Mesendoderm (in vitro differentiated cells): ENCODE data around the gene SEMA3B.

ENCODE experiments used
- DNase-seq: peaks from one replicate; pipeline ENCODE4 v3.0.0; 2013
- H2AK5ac ChIP-seq: 2 replicates; pipeline ENCODE4 v1.6.1; 2013; ENCODE audit warnings: low read length, inconsistent platforms
- H2BK120ac ChIP-seq: 2 replicates; pipeline ENCODE4 v1.6.1; 2013; ENCODE audit warnings: low read depth, mild to moderate bottlenecking, low read length, moderate library complexity, mixed read lengths
- H2BK15ac ChIP-seq: replicated peaks from 2 replicates; pipeline ENCODE4 v1.6.1; 2013; ENCODE audit warnings: low read depth, mild to moderate bottlenecking, moderate library complexity
- H2BK5ac ChIP-seq: 2 replicates; pipeline ENCODE4 v1.6.1; 2013; ENCODE audit warnings: low read length, inconsistent platforms
- H3K18ac ChIP-seq: 2 replicates; pipeline ENCODE4 v1.6.1; 2013; ENCODE audit warnings: mild to moderate bottlenecking, low read length, mixed read lengths
- H3K23ac ChIP-seq: one replicate; pipeline ENCODE4 v1.6.1; 2013; ENCODE audit warnings: low read length
- H3K27ac ChIP-seq: 2 replicates; pipeline ENCODE4 v1.5.1; 2013; ENCODE audit warnings: low read depth, mild to moderate bottlenecking, inconsistent platforms, low read length, moderate library complexity
- H3K27me3 ChIP-seq: 2 replicates; pipeline ENCODE4 v1.6.1; 2013; ENCODE audit warnings: low read length, control low read depth, mild to moderate bottlenecking, inconsistent platforms; ENCODE audit not compliant: insufficient read depth, poor library complexity
- H3K36me3 ChIP-seq: 2 replicates; pipeline ENCODE4 v1.6.1; 2013; ENCODE audit warnings: low read length, inconsistent platforms; ENCODE audit not compliant: control insufficient read depth, insufficient read depth
- H3K4ac ChIP-seq: one replicate; pipeline ENCODE4 v1.6.1; 2013; ENCODE audit warnings: low read depth, mild to moderate bottlenecking, low read length, moderate library complexity
- H3K4me1 ChIP-seq: 2 replicates; pipeline ENCODE4 v1.6.1; 2013; ENCODE audit warnings: low read depth, low read length, inconsistent platforms; ENCODE audit not compliant: control insufficient read depth
- H3K4me2 ChIP-seq: 2 replicates; pipeline ENCODE4 v1.6.1; 2013; ENCODE audit warnings: low read length
- H3K4me3 ChIP-seq: 2 replicates; pipeline ENCODE4 v1.5.1; 2013; ENCODE audit warnings: mild to moderate bottlenecking, low read length
- H3K56ac ChIP-seq: one replicate; pipeline ENCODE4 v1.6.1; 2013; ENCODE audit warnings: low read length
- H3K79me1 ChIP-seq: 2 replicates; pipeline ENCODE4 v1.6.1; 2013; ENCODE audit warnings: low read length, inconsistent platforms
- H3K79me2 ChIP-seq: 2 replicates; pipeline ENCODE4 v1.6.1; 2013; ENCODE audit warnings: mild to moderate bottlenecking, low read length; ENCODE audit not compliant: control insufficient read depth, insufficient read depth
- H3K9ac ChIP-seq: 2 replicates; pipeline ENCODE4 v1.6.1; 2013; ENCODE audit warnings: low read length, inconsistent platforms
- H4K5ac ChIP-seq: one replicate; pipeline ENCODE4 v1.6.1; 2013; ENCODE audit warnings: low read length
- H4K8ac ChIP-seq: one replicate; pipeline ENCODE4 v1.6.1; 2013; ENCODE audit warnings: low read depth, mild to moderate bottlenecking, control low read depth, low read length, moderate library complexity
- WGBS: extraction: QIAGEN DNeasy Blood & Tissue Kit; methylation state at CpG from one replicate; pipeline ENCODE4 v1.1.7; 2013; ENCODE audit warnings: low lambda C conversion rate, missing lambda C conversion rate; ENCODE audit not compliant: insufficient coverage; ENCODE audit errors: extremely low coverage; 5-methylcytosine and 5-hydroxymethylcytosine counted together

The SEMA3B gene

GRCh38 chr3:50323092-50323600, 54.2 kb downstream of the SEMA3B start:
- Histone ChIP-seq H3K27ac (no peak overlapping the region), H3K36me3 (peaks cover 11% of the 10 kb centered on the region)
- no CpG with 5 or more reads among the region's 4 CpGs for WGBS

GRCh38 chr3:50323614-50324199, 54.8 kb downstream of the SEMA3B start:
- Histone ChIP-seq H3K4ac (no peak overlapping the region), H3K56ac (peak overlapping the region; percentile 96), H3K79me2 (peaks cover 32% of the 10 kb centered on the region), H4K8ac (no peak overlapping the region), H3K27me3 (no peaks in the 10 kb centered on the region), H3K36me3 (peaks cover 9% of the 10 kb centered on the region), H2BK120ac (no peak overlapping the region), H3K18ac (no peak overlapping the region), H2AK5ac (no peak overlapping the region), H2BK5ac (no peak overlapping the region), H3K27ac (no peak overlapping the region), H3K9ac (peak overlapping the region; percentile 3), H3K23ac (no peak overlapping the region), H3K4me1 (peaks cover 14% of the 10 kb centered on the region), H3K4me3 (no peak overlapping the region), H4K5ac (no peak overlapping the region), H2BK15ac (no peak overlapping the region), H3K79me1 (peaks cover 23% of the 10 kb centered on the region), H3K4me2 (no peak overlapping the region)
- DNase-seq = no peak
- WGBS = no CpG with 5 or more reads among the region's 5 CpGs

More at GRCh38 chr3:50323092-50323600, 54.2 kb downstream of the SEMA3B start:
- Histone ChIP-seq H3K4ac (no peak overlapping the region), H2AK5ac (no peak overlapping the region), H2BK5ac (peak overlapping the region; percentile 35), H2BK120ac (no peak overlapping the region), H4K8ac (no peak overlapping the region), H3K56ac (peak overlapping the region; percentile 96), H3K79me1 (peaks cover 26% of the 10 kb centered on the region), H3K4me3 (no peak overlapping the region), H3K27me3 (no peaks in the 10 kb centered on the region), H3K4me2 (no peak overlapping the region), H4K5ac (no peak overlapping the region), H3K79me2 (peaks cover 36% of the 10 kb centered on the region), H2BK15ac (no peak overlapping the region), H3K9ac (peak overlapping the region; percentile 97), H3K18ac (no peak overlapping the region), H3K23ac (no peak overlapping the region), H3K4me1 (peaks cover 14% of the 10 kb centered on the region)
- DNase-seq = no peak

- Histone ChIP-seq H2BK15ac (no peak overlapping the region), H3K36me3 (peaks cover 8% of the 10 kb centered on the region), H3K4ac (no peak overlapping the region), H3K27me3 (no peaks in the 10 kb centered on the region), H2BK5ac (no peak overlapping the region), H3K79me1 (peaks cover 18% of the 10 kb centered on the region), H3K4me2 (no peak overlapping the region), H3K4me1 (peaks cover 14% of the 10 kb centered on the region), H3K23ac (no peak overlapping the region), H3K4me3 (no peak overlapping the region), H3K56ac (peak overlapping the region; percentile 35), H3K9ac (peak overlapping the region; percentile 2), H3K27ac (no peak overlapping the region), H2BK120ac (no peak overlapping the region), H4K5ac (no peak overlapping the region), H4K8ac (no peak overlapping the region), H3K18ac (no peak overlapping the region), H2AK5ac (peak overlapping the region; percentile 20), H3K79me2 (peaks cover 24% of the 10 kb centered on the region)
- WGBS = no CpG with 5 or more reads among the region's 4 CpGs
- DNase-seq = peak; percentile 93
Observed at GRCh38 chr3:50324351-50325112, 55.6 kb downstream of the SEMA3B start.

GRCh38 chr3:50325113-50325480, 56.1 kb downstream of the SEMA3B start:
- no peak overlapping the region for H3K9ac ChIP-seq
- DNase-seq = no peak
- no peak overlapping the region for H2BK120ac ChIP-seq
- no peak overlapping the region for H4K8ac ChIP-seq
- peaks cover 12% of the 10 kb centered on the region for H3K79me1 ChIP-seq
- no peak overlapping the region for H2AK5ac ChIP-seq
- no CpG with 5 or more reads among the region's 2 CpGs for WGBS
- no peak overlapping the region for H3K18ac ChIP-seq
- peaks cover 6% of the 10 kb centered on the region for H3K36me3 ChIP-seq
- no peak overlapping the region for H3K23ac ChIP-seq
- no peak overlapping the region for H3K4me3 ChIP-seq
- no peaks in the 10 kb centered on the region for H3K27me3 ChIP-seq
- H2BK5ac ChIP-seq = no peak overlapping the region
- no peak overlapping the region for H3K4me2 ChIP-seq
- no peak overlapping the region for H3K4ac ChIP-seq
- peaks cover 19% of the 10 kb centered on the region for H3K79me2 ChIP-seq
- H2BK15ac ChIP-seq = no peak overlapping the region
- H3K56ac ChIP-seq = no peak overlapping the region
- peaks cover 11% of the 10 kb centered on the region for H3K4me1 ChIP-seq
- no peak overlapping the region for H3K27ac ChIP-seq
- H4K5ac ChIP-seq = no peak overlapping the region

- Histone ChIP-seq H2BK5ac (no peak overlapping the region), H3K18ac (no peak overlapping the region), H3K4ac (no peak overlapping the region), H3K36me3 (peaks cover 8% of the 10 kb centered on the region), H3K79me1 (peaks cover 8% of the 10 kb centered on the region), H3K79me2 (peaks cover 14% of the 10 kb centered on the region), H2BK120ac (no peak overlapping the region), H3K23ac (no peak overlapping the region), H3K56ac (no peak overlapping the region), H3K9ac (no peak overlapping the region), H4K5ac (no peak overlapping the region), H4K8ac (no peak overlapping the region), H3K27me3 (no peaks in the 10 kb centered on the region), H2BK15ac (no peak overlapping the region), H3K4me2 (no peak overlapping the region), H3K27ac (no peak overlapping the region), H3K4me1 (peaks cover 7% of the 10 kb centered on the region), H3K4me3 (no peak overlapping the region), H2AK5ac (no peak overlapping the region)
- DNase-seq = no peak
- no CpG with 5 or more reads among the region's 11 CpGs for WGBS
Observed at GRCh38 chr3:50325497-50326181, 56.7 kb downstream of the SEMA3B start.
